Natural killer cell (primary cell): ENCODE measurements around the gene GNG10. TPM values are rescaled to one million over a fixed set of nuclear protein-coding genes. Genes with fewer than 3 reads are reported as not detected.
A peak's percentile ranks its signal among the peaks of the same experiment; 100 is the strongest.

Experiments used
- ATAC-seq, 3 donors: fragments of 150-1000 bp in 2 of 3; fragments of 200-7000 bp in 1 of 3; cut with Tn5 transposase; 1 replicate in 1 of 3; 2 replicates in 2 of 3; pipeline ENCODE4 v1.10.0; 2021; ENCODE audit warnings: mild to moderate bottlenecking in 2 of 3, moderate library complexity in 2 of 3
- DNase-seq, 2 donors: peaks; one replicate each; pipeline versions ENCODE4 v3.0.0 to v3.0.0-alpha.2; 2013 to 2021; ENCODE audit warnings: mixed read lengths in 1 of 2
- H3K27ac ChIP-seq: one replicate; pipeline ENCODE4 v1.5.1; 2013; ENCODE audit warnings: mild to moderate bottlenecking, low read length
- H3K27me3 ChIP-seq: one replicate; pipeline ENCODE4 v1.6.1; 2013; ENCODE audit warnings: low read length; ENCODE audit not compliant: control insufficient read depth, insufficient read depth
- H3K36me3 ChIP-seq: one replicate; pipeline ENCODE4 v1.6.1; 2013; ENCODE audit warnings: low read length; ENCODE audit not compliant: control insufficient read depth, insufficient read depth
- H3K4me1 ChIP-seq: one replicate; pipeline ENCODE4 v1.6.1; 2013; ENCODE audit warnings: low read length; ENCODE audit not compliant: control insufficient read depth, insufficient read depth
- H3K4me3 ChIP-seq: one replicate; pipeline ENCODE4 v1.5.1; 2013; ENCODE audit warnings: low read length
- H3K9me3 ChIP-seq: one replicate; pipeline ENCODE4 v1.6.1; 2013; ENCODE audit warnings: low read length; ENCODE audit not compliant: control insufficient read depth, insufficient read depth
- H3K27ac Mint-ChIP-seq, 2 donors: one replicate each; pipeline ENCODE4 v1.8.0; 2022; ENCODE audit warnings: mild to moderate bottlenecking in 2 of 2, mixed read lengths in 2 of 2, moderate library complexity in 1 of 2
- H3K27me3 Mint-ChIP-seq, 2 donors: one replicate each; pipeline ENCODE4 v1.8.0; 2022; ENCODE audit warnings: low read depth in 2 of 2, mixed read lengths in 2 of 2
- H3K36me3 Mint-ChIP-seq: one replicate; pipeline ENCODE4 v1.8.0; 2022; ENCODE audit warnings: mixed read lengths
- H3K4me1 Mint-ChIP-seq, 2 donors: one replicate each; pipeline ENCODE4 v1.8.0; 2022; ENCODE audit warnings: mixed read lengths in 2 of 2
- H3K4me3 Mint-ChIP-seq: one replicate; pipeline ENCODE4 v1.8.0; 2022; ENCODE audit warnings: mild to moderate bottlenecking, moderate library complexity, mixed read lengths
- H3K9me3 Mint-ChIP-seq, 2 donors: one replicate each; pipeline ENCODE4 v1.8.0; 2022; ENCODE audit warnings: mixed read lengths in 2 of 2
- WGBS: methylation state at CpG from one replicate; pipeline ENCODE4 v1.1.7; 2013; ENCODE audit warnings: missing lambda C conversion rate; ENCODE audit not compliant: insufficient coverage; 5-methylcytosine and 5-hydroxymethylcytosine counted together
- intact Hi-C: fragments of 100-400 bp; cut with micrococcal nuclease; formaldehyde crosslinking; loops from one replicate; pipeline ENCODE4 v1.14.2; 2022
- total RNA-seq, 4 donors: library from RNA; stranded (reverse); fragments of 120-200 nt in 1 of 4; gene quantifications; one replicate each; pipeline versions ENCODE4 v1.2.3 to v1.2.4, GENCODE V29; 2013 to 2022
- TF ChIP-seq, protein P1 (sequence below): fragments of 200-600 bp; IDR thresholded peaks from one replicate; pipeline ENCODE4 v1.8.0; 2022; ENCODE audit warnings: antibody characterized with exemption

The GNG10 gene
- total RNA-seq, 3 donors from 2014 or later (not counting 1 experiment from before 2014, with no cell fraction given), result 5.6 to 6.9 (median 6.0) TPM

DNA sequence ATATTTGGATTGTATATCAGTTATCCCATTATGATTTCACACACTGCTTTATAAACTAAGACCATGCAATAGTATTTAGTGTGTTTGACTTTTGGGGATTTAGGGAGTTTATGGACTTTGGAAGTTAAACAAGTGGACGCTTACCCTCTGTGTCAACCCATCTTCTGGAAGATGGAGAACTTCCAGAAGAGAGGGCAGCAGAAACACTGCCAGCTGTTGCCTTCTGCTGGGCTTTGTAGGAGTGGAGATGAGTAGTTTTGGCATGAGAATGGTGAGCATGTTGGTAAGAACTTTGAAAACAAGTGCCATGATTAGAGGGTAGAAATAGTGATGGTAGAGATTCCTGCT is 28.0 kb upstream of the GNG10 start:
- TF ChIP-seq, protein P1, sequence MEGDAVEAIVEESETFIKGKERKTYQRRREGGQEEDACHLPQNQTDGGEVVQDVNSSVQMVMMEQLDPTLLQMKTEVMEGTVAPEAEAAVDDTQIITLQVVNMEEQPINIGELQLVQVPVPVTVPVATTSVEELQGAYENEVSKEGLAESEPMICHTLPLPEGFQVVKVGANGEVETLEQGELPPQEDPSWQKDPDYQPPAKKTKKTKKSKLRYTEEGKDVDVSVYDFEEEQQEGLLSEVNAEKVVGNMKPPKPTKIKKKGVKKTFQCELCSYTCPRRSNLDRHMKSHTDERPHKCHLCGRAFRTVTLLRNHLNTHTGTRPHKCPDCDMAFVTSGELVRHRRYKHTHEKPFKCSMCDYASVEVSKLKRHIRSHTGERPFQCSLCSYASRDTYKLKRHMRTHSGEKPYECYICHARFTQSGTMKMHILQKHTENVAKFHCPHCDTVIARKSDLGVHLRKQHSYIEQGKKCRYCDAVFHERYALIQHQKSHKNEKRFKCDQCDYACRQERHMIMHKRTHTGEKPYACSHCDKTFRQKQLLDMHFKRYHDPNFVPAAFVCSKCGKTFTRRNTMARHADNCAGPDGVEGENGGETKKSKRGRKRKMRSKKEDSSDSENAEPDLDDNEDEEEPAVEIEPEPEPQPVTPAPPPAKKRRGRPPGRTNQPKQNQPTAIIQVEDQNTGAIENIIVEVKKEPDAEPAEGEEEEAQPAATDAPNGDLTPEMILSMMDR, result no peak
- no peak overlapping the region for H3K4me3 Mint-ChIP-seq
- peak overlapping the region in 1 of 2 donors; percentile 55 for H3K27ac Mint-ChIP-seq
- H3K4me3 ChIP-seq, result no peak overlapping the region
- no peaks in the 10 kb centered on the region for H3K27me3 Mint-ChIP-seq
- H3K27ac ChIP-seq, result no peak overlapping the region
- H3K4me1 Mint-ChIP-seq, result peaks cover 38 to 40% of the 10 kb centered on the region in 2 donors
- WGBS, result 95% methylated on average over 1 of the region's 1 CpG
- no peaks in the 10 kb centered on the region for H3K36me3 ChIP-seq
- DNase-seq (no peak), ATAC-seq (no peak)
- H3K9me3 ChIP-seq, result no peaks in the 10 kb centered on the region
- intact Hi-C loops, result loop anchor here (5.0 kb wide), 1 partner anchor 1084 kb away; the partner anchor contains the start of gene INIP
- no peaks in the 10 kb centered on the region for H3K27me3 ChIP-seq
- peaks cover 14% of the 10 kb centered on the region for H3K4me1 ChIP-seq
- H3K36me3 Mint-ChIP-seq, result no peaks in the 10 kb centered on the region
- no peaks in the 10 kb centered on the region for H3K9me3 Mint-ChIP-seq

DNA sequence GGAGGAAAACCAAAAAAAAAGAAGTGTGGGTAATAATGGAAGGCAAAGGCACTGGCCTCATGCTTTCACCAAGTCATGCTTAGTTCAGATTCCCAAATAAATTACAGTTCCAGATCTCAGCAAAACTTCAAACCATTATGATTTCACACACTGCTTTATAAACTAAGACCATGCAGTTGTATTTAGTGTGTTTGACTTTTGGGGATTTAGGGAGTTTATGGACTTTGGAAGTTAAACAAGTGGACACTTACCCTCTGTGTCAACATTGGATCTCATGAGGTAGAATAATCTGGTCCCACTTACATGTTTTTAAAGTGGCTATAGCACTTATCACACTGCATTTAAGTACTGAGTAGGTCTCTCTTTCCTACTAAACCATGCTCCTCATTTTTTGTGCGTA is 26.5 kb upstream of the GNG10 start:
- Mint-ChIP-seq H3K4me1 (peaks cover 38 to 40% of the 10 kb centered on the region in 2 donors), H3K27ac (no peak overlapping the region), H3K27me3 (no peaks in the 10 kb centered on the region), H3K36me3 (no peaks in the 10 kb centered on the region), H3K4me3 (no peak overlapping the region), H3K9me3 (no peaks in the 10 kb centered on the region)
- ATAC-seq (no peak), DNase-seq (no peak)
- TF ChIP-seq, protein P1, result no peak
- intact Hi-C loops, result loop anchor here (5.0 kb wide), 1 partner anchor 1082 kb away; the partner anchor contains the start of gene INIP
- 100% methylated on average over 1 of the region's 1 CpG for WGBS
- no peak overlapping the region for H3K27ac ChIP-seq
- H3K27me3 ChIP-seq, result no peaks in the 10 kb centered on the region
- H3K36me3 ChIP-seq, result no peaks in the 10 kb centered on the region
- H3K9me3 ChIP-seq, result no peaks in the 10 kb centered on the region
- peaks cover 14% of the 10 kb centered on the region for H3K4me1 ChIP-seq
- no peak overlapping the region for H3K4me3 ChIP-seq

DNA sequence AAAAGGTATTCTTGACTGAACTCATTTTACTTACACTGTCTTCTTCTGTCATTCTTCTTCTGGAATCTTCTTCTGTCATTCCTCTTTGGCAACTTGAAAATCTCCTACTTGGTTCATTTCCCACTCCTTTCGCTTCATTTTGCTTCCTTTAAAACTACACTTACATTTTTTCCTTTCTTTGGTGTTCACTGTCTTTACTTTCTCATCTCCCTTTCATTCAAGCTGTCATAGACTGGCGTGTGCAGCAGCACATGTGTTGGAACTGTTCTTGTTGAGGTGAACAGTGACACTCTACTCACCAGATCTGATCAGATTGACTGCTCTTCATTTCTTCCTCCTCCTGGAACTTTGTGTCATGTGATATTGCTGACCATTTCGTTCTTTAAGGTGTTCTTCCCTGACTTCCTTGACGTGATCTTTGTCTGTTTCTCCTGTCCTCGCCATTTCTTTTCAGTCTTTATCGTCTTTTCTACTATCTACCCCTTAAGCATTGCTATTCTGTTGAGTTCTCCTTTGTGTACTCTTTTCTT is 23.9 kb upstream of the GNG10 start:
- intact Hi-C loops, result no loop called here
- Mint-ChIP-seq H3K27me3 (no peaks in the 10 kb centered on the region), H3K4me3 (no peak overlapping the region), H3K36me3 (no peaks in the 10 kb centered on the region), H3K4me1 (peaks cover 20 to 24% of the 10 kb centered on the region in 2 donors), H3K27ac (no peak overlapping the region), H3K9me3 (no peaks in the 10 kb centered on the region)
- ATAC-seq (no peak), DNase-seq (no peak)
- Histone ChIP-seq H3K9me3 (no peaks in the 10 kb centered on the region), H3K27me3 (no peaks in the 10 kb centered on the region), H3K36me3 (no peaks in the 10 kb centered on the region), H3K4me3 (no peak overlapping the region), H3K4me1 (no peaks in the 10 kb centered on the region), H3K27ac (no peak overlapping the region)
- 94% methylated on average over 6 of the region's 6 CpGs for WGBS
- TF ChIP-seq, protein P1, result no peak

DNA sequence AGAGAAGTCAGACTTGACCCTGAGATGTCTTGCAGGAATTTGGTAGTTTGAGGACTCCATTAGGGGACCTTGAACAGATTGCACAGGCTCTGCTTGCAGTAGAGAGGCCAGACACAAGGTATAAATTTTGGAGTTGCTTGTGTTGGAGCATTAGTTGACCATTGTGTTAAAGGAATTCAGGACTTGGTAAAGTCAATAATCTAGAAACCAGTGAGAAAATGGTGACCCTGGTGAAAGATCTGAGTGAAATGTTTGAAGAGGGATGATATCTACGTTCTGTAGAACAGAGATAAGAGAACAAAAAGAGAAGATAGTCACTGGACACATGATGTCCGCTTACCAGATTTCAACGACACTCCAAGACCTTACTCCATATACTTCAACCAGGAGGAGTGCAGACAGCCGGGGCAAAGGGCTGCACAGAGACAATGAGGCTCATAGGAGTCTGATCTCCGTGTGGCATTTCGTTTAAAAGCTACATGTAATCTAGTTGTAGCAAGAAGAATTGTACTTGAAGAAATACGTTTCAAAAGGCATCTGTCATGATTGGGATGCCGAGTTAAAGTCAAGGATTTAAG is 17.1 kb upstream of the GNG10 start:
- WGBS, result 98% methylated on average over 8 of the region's 8 CpGs
- H3K4me3 Mint-ChIP-seq, result no peak overlapping the region
- TF ChIP-seq, protein P1, result no peak
- Histone ChIP-seq H3K27me3 (no peaks in the 10 kb centered on the region), H3K9me3 (no peaks in the 10 kb centered on the region), H3K27ac (no peak overlapping the region), H3K36me3 (peaks cover 9% of the 10 kb centered on the region), H3K4me1 (no peaks in the 10 kb centered on the region), H3K4me3 (no peak overlapping the region)
- ATAC-seq (no peak), DNase-seq (no peak)
- H3K27me3 Mint-ChIP-seq, result no peaks in the 10 kb centered on the region
- H3K9me3 Mint-ChIP-seq, result no peaks in the 10 kb centered on the region
- H3K27ac Mint-ChIP-seq, result no peak overlapping the region
- no peaks in the 10 kb centered on the region for H3K36me3 Mint-ChIP-seq
- intact Hi-C loops, result no loop called here
- peaks cover 3 to 5% of the 10 kb centered on the region in 2 donors for H3K4me1 Mint-ChIP-seq
